Lower leg skin (tissue), 4 donors: Measurements from ENCODE around the gene ERICH2. TPM values are rescaled to one million over a fixed set of nuclear protein-coding genes. Genes with fewer than 3 reads are reported as not detected.

ENCODE experiments used
- DNase-seq, 2 donors: peaks; one replicate each; pipeline ENCODE4 v3.0.0-alpha.2; 2019; ENCODE audit warnings: low spot score in 2 of 2
- H3K4me3 ChIP-seq: fragments of 200-600 bp; sonication (generic); 2 replicates; pipeline ENCODE4 v1.5.1; 2017; ENCODE audit warnings: mild to moderate bottlenecking, low read depth; ENCODE audit not compliant: poor library complexity, severe bottlenecking
- POLR2A ChIP-seq, 2 donors: fragments of 450-650 bp; IDR thresholded peaks; one replicate each; pipeline ENCODE4 v1.6.1; 2016 to 2017; ENCODE audit warnings: antibody characterized with exemption in 2 of 2, mild to moderate bottlenecking in 1 of 2, moderate library complexity in 1 of 2
- WGBS, 2 donors: methylation state at CpG; one replicate each; pipeline ENCODE4 v1.1.5; 2018; 5-methylcytosine and 5-hydroxymethylcytosine counted together
- intact Hi-C: fragments of 100-400 bp; cut with DNase I; formaldehyde crosslinking; loops from one replicate; pipeline ENCODE4 v1.15.0; 2023; ENCODE audit warnings: low total_unique reads
- total RNA-seq, 4 donors: library from RNA; depleted of rRNA; stranded (reverse); fragments of >200 nt; gene quantifications; one replicate each; pipeline ENCODE4 v1.1.0, GENCODE V29; 2016
- TF ChIP-seq, protein P1 (sequence below), 3 donors: fragments of 450-650 bp; IDR thresholded peaks; one replicate each; pipeline ENCODE4 v1.5.1; 2016; ENCODE audit warnings: antibody characterized with exemption in 3 of 3, mild to moderate bottlenecking in 3 of 3, moderate library complexity in 2 of 3

Gene ERICH2
- total RNA-seq, 4 donors from 2014 or later: 0.58 TPM; not detected in 3

DNA sequence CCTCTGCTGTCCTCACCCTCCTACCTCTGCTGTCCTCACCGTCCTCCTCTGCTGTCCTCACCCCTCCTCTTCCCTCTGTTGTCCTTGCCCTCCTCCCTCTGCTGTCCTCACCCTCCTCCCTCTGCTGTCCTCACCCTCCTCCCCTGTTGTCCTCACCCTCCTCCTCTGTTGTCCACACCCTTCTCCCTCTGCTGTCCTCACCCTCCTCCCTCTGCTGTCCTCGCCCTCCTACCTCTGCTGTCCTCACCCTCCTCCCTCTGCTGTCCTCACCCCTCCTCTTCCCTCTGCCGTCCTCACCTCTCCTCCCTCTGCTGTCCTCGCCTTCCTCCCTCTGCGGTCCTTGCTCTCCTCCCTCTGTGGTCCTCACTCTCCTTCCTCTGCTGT, 58.3 kb downstream of the ERICH2 start:
- WGBS, 2 donors: 78 to 86% methylated on average over 5 of the region's 5 CpGs
- TF ChIP-seq POLR2A (IDR thresholded peaks at IDR 0.05): no peak
- TF ChIP-seq, protein P1, sequence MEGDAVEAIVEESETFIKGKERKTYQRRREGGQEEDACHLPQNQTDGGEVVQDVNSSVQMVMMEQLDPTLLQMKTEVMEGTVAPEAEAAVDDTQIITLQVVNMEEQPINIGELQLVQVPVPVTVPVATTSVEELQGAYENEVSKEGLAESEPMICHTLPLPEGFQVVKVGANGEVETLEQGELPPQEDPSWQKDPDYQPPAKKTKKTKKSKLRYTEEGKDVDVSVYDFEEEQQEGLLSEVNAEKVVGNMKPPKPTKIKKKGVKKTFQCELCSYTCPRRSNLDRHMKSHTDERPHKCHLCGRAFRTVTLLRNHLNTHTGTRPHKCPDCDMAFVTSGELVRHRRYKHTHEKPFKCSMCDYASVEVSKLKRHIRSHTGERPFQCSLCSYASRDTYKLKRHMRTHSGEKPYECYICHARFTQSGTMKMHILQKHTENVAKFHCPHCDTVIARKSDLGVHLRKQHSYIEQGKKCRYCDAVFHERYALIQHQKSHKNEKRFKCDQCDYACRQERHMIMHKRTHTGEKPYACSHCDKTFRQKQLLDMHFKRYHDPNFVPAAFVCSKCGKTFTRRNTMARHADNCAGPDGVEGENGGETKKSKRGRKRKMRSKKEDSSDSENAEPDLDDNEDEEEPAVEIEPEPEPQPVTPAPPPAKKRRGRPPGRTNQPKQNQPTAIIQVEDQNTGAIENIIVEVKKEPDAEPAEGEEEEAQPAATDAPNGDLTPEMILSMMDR (IDR thresholded peaks at IDR 0.05): no peak
- DNase-seq: no peak
- intact Hi-C loops: no loop called here
- H3K4me3 ChIP-seq: no peak overlapping the region

DNA sequence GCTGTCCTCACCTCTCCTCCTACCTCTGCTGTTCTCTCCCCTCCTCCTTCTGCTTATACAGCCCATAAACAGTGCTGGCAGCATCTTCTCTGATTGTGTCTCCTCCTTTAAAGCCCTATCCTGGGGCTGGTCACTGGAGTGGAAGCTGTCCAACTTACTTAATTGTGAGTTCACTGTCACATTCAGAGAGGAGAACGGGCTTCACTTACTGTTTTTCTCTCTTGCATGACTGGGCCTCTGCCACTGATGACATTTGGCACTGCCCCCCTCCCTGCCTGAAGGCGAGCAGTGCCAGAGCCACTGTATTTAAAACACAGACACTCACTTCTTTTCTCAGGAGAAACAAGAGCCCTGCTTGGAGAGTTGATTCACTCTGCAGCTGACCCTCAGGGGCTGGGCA, 58.9 kb downstream of the ERICH2 start:
- no peak overlapping the region for H3K4me3 ChIP-seq
- DNase-seq: no peak
- WGBS, 2 donors: 42 to 59% methylated on average over 2 of the region's 2 CpGs
- intact Hi-C loops: no loop called here
- TF ChIP-seq, protein P1 (IDR thresholded peaks at IDR 0.05): no peak
- no peak for TF ChIP-seq POLR2A (IDR thresholded peaks at IDR 0.05)

DNA sequence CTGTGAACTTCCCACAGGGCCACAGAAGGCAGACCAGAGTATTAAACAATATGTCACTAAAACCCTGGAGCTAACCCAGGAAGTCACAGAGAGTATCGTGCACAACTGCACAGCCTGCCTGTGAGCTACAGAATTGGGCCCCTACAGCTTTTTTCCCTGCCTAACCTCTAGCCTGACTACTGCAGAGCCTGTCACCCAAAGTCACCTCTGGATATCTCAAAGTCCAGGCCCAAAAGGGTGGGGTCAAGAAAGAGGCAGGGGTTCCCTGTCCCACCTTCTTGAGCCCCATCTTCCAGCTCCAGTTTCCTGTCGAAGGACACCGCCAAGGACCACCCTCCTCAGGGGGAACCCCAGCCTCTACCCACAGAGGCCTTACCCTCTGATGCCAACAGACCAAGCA, 60.0 kb downstream of the ERICH2 start:
- H3K4me3 ChIP-seq: no peak overlapping the region
- no peak for TF ChIP-seq POLR2A (IDR thresholded peaks at IDR 0.05)
- TF ChIP-seq, protein P1 (IDR thresholded peaks at IDR 0.05): no peak
- no peak for DNase-seq
- intact Hi-C loops: no loop called here
- 95 to 96% methylated on average over 3 of the region's 3 CpGs for whole genome bisulfite sequencing, 2 donors

DNA sequence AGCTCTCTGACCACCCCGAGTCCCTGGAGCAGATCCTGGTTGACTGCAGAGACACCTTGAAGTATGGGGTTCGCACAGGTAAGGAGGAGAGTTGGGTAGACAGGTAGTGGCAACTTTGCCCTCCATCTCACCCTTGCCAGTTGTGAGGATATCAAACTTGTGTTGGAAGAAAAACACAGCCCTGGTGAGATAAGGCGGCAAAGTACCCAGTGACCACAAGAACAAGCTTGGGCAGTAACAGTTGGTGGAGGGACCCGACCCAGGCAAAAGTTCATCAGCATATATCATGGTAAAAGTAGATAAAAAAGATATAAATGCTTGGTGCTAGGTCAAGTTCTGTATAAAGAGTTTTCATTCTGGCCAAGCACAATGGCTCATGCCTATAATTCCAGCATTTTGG, 60.9 kb downstream of the ERICH2 start:
- H3K4me3 ChIP-seq: no peak overlapping the region
- WGBS, 2 donors: 95 to 96% methylated on average over 4 of the region's 4 CpGs
- TF ChIP-seq POLR2A (IDR thresholded peaks at IDR 0.05): no peak
- TF ChIP-seq, protein P1 (IDR thresholded peaks at IDR 0.05): no peak
- intact Hi-C loops: no loop called here
- DNase-seq: no peak

DNA sequence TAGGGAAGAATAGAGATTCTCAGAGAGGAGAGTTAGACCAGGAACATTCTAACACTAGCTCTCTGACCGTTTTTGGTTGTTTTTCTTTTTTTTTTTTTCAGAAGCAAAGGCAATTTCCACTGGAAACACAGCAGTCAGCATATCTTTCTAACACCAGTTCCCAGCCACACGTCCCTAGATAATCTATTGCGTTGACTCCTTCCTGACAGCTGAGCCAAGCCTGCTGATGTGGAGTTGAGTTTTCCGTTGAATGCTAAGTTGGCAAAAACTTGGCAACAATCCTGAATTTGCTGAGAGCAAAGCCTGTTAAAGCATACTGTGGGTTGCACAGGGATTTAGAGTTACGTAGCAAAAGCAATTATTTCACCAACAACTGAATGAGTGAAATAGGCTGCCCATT, 65.8 kb downstream of the ERICH2 start:
- 52 to 56% methylated on average over 5 of the region's 5 CpGs for WGBS, 2 donors
- TF ChIP-seq POLR2A (IDR thresholded peaks at IDR 0.05): no peak
- TF ChIP-seq, protein P1 (IDR thresholded peaks at IDR 0.05): no peak
- intact Hi-C loops: no loop called here

DNA sequence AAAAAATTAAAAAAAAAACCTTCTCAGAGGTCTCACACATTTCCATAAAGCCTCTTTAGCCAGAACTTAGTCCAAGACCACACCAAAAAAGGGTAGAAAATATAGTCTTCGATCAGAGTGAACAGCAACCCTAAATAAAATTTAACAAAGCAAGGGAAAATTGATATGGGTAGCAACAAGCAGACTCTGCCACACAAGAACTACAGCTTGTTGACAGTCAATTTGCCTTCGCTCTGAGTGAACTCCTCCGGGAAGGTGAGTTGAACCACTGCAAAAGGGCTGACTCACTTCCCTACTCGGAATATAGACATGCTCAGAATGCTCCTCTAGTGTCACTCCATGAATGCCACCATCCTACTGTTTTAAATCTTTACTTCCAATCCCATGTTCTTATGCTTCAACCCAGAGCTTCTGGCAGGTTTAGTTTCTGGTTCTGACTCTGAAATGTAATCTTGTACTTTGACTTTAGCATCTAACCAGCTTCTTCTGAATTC, 70.6 kb downstream of the ERICH2 start:
- no peak overlapping the region for H3K4me3 ChIP-seq
- intact Hi-C loops: no loop called here
- WGBS, 2 donors: 82 to 84% methylated on average over 4 of the region's 4 CpGs
- DNase-seq: no peak
- TF ChIP-seq POLR2A (IDR thresholded peaks at IDR 0.05): no peak
- TF ChIP-seq, protein P1 (IDR thresholded peaks at IDR 0.05): no peak

More for the DNA sequence above, 65.8 kb downstream of the ERICH2 start:
- H3K4me3 ChIP-seq: no peak overlapping the region
- no peak for DNase-seq
